NCI-H2107 treated with DMSO at 0.1 percent for 48 hours (cell line): Measurements from ENCODE around the gene CCND1.

Source experiments
- DNase-seq: peaks from one replicate; lab custom pipeline; 2025; ENCODE audit not compliant: unreplicated experiment; lab: John Stamatoyannopoulos, UW

Gene CCND1

DNA sequence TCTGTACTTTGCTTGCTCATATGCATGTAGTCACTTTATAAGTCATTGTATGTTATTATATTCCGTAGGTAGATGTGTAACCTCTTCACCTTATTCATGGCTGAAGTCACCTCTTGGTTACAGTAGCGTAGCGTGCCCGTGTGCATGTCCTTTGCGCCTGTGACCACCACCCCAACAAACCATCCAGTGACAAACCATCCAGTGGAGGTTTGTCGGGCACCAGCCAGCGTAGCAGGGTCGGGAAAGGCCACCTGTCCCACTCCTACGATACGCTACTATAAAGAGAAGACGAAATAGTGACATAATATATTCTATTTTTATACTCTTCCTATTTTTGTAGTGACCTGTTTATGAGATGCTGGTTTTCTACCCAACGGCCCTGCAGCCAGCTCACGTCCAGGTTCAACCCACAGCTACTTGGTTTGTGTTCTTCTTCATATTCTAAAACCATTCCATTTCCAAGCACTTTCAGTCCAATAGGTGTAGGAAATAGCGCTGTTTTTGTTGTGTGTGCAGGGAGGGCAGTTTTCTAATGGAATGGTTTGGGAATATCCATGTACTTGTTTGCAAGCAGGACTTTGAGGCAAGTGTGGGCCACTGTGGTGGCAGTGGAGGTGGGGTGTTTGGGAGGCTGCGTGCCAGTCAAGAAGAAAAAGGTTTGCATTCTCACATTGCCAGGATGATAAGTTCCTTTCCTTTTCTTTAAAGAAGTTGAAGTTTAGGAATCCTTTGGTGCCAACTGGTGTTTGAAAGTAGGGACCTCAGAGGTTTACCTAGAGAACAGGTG is 11.1 kb downstream of the CCND1 start:
- no peak for DNase-seq

DNA sequence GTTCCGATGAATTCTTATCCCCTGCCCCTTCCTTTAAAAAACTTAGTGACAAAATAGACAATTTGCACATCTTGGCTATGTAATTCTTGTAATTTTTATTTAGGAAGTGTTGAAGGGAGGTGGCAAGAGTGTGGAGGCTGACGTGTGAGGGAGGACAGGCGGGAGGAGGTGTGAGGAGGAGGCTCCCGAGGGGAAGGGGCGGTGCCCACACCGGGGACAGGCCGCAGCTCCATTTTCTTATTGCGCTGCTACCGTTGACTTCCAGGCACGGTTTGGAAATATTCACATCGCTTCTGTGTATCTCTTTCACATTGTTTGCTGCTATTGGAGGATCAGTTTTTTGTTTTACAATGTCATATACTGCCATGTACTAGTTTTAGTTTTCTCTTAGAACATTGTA is 12.0 kb downstream of the CCND1 start:
- no peak for DNase-seq

GRCh38 chr11:69653406-69653960 is 12.5 kb downstream of the CCND1 start:
- DNase-seq, result no peak

- DNase-seq, result no peak
These were observed 13.2 kb downstream of the CCND1 start for GRCh38 chr11:69654001-69654659.

DNA sequence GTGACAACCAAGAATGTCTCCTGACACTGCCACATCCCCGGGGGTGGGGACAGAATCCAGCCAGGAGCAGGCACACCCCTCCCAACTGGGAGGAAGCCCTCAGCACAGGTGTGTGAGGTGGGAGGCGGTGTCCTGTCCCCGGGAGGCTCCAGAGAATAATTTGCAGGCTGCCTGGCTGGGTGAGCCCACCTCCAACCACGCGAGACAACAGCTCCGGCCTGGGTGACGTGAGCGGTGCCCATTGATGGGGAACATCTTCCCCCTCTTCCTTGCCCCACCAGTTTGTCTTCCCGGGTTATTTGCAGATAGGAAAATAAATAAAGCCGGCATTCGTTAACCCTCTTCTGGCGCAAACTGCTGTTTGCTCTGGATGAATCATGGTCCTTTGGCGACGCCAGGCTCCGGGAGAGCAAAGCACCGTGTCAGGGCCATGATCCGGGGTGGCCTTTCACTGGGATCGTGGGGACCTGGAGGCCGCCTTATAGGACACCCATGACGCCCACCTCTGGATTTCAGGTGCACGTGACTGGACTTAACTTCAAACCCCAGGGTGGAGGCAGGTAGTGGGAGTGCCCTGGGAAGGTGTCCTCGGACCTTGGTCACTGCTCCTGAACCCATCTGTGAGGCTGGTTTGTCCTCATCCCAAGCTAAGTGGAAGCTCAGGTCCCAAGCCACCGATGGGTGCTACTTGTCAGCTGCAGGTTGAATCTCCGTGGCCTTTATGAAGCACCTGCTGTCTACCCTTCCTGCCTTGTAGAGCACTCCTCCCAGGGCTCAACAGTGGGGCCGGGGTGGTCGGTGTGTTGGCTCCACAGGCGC is 13.9 kb downstream of the CCND1 start:
- DNase-seq, result no peak

- DNase-seq, result no peak
These were observed 14.8 kb downstream of the CCND1 start for GRCh38 chr11:69655479-69656428.

DNA sequence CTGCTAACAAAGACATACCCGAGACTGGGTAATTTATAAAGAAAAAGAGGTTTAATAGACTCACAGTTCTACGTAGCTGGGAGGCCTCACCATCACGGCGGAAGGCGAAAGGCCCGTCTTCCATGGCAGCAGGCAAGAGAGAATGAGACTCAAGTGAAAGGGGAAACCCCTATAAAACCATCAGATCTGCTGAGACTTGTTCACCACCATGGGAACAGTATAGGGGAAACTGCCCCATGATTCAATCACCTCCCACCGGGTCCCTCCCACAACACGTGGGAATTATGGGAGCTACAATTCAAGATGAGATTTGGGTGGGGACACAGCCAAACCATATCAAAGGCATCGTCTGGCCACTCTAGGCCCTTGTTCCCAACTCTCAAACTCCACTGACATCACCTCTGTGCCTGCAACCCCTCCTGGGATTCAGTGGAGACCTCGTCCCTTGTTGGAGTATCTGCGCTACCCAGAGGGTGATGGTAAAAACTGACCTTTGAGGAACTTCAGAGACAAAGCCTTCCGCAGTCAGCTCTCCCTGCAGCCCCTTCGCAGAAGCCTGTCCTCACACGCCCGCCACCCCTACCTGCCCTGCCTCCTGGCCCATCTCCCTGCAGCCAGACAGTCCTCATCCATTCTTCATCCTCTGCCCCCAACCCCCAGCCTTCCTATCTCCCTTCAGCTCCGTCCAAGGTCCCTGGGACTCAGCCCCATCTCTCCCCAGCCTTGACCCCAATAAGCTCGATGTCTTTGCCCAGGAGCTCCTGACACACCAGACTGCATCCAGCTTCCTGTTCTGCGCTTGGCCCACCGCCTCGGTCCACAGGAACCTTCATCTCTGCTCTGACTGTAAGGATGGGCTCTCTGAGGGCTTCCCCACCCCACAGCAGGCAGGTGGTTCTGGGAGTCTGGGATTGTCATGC is 15.8 kb downstream of the CCND1 start:
- no peak for DNase-seq

DNA sequence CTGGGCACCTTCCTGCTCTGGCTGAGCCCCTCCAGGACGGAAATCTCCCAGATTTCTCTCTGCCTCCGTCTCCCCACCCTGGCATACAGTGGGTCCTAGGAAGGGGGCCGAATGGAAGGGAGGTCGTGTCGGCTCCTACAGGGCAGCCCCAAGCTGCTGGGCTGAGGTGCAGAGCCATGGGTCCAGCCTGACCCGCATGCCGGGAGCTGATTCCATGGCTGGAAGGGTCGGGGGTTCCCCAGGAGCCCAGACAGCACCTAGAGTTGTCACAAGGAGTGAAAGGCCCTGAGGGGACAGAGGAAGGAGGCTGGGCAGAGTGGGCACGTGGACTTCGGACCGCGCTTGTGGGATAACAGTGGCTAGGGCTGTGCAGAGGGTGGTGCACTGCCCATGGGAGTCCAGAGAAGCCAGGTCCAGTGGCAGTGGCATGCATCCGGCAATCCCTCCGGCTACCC is 16.5 kb downstream of the CCND1 start:
- DNase-seq, result no peak

DNA sequence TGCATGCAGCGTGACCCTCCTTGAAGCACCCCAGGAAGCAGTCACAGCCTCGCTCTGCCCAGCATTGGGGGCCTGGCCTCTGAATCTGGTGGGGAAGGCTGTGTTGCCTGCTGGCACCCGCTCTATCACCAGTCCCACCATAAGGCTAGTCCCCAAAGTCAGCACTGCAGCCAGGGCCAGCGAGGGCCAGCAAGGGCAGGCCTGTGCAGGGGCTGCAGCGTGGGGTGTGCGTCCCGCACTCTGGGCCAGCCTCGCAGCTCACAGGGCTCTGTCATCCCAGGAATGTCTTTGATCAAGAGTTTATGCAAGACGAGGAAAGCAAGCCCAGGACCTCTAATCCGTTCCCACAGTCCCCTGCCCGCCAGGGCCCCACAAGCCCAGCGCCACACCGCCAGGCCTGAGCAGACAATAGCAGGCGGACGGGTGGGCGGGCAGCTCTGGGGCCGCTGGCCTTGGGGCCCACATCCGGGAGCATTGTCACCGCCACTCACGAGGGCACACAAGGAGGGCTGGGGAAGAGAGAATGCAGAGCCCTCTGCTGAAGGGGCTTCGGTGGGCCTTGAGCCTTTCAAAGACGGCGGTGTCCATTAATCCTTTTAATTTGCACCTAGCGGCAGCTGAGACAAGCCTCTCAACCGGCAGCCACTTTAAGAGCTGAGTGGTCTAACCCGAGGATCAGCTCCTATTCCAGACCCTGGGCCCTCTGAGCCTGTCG is 17.1 kb downstream of the CCND1 start:
- no peak for DNase-seq

- DNase-seq, result no peak
These were observed 17.9 kb downstream of the CCND1 start for GRCh38 chr11:69658626-69659450.

GRCh38 chr11:69659591-69659990 is 18.6 kb downstream of the CCND1 start:
- no peak for DNase-seq

GRCh38 chr11:69660001-69660500 is 19.1 kb downstream of the CCND1 start:
- no peak for DNase-seq

- DNase-seq, result no peak
These were observed 20.4 kb downstream of the CCND1 start for GRCh38 chr11:69661413-69661715.

DNA sequence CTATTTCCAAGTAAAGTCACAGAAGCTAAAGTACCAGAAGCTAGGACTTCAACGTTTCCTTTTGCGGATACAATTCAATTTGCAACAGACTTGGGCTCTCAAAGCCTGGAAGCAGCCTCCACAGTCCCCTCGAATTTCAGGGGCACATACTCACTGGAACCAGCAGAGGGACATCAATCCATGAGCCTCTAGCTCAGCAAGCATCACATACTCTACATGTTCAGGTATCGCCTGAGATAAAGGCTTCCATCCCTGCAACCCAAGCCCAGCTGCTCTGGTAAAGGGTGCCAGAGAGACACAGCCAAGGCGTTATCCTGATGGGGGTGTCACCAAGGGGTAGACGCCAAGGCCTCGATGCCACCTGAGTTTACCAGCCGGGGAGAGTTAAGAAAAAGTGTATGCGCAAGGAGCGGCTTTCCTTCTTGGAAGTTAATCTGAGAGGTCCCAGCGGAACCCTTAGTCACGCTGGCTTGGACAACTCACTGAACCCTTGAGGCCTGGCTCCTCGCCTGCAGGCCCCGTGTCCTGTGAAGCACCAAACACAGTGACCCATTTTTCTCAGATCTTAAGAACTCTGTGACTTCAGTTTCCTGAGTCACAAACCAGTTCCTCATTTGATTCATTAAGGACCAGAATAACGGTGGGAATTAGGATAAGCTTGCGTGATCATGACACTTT is 21.2 kb downstream of the CCND1 start:
- DNase-seq, result no peak

DNA sequence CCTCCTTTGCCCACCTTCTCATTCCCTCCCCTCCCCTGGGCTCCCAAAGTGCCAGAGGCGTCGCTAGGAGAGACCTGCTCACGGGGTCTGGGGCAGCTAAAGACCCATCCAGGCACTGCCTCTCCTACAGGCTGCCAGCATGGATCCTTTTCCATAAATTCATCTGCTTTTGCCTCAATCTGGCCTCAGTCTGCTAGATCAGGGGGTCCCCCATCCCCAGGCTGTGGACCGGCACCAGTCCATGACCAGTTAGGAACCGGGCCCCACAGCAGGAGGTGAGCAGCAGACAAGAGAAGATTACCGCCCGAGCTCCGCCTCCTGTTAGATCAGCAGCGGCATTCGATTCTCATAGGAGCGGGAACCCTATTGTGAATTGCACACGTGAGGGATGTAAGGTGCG is 21.9 kb downstream of the CCND1 start:
- no peak for DNase-seq

DNA sequence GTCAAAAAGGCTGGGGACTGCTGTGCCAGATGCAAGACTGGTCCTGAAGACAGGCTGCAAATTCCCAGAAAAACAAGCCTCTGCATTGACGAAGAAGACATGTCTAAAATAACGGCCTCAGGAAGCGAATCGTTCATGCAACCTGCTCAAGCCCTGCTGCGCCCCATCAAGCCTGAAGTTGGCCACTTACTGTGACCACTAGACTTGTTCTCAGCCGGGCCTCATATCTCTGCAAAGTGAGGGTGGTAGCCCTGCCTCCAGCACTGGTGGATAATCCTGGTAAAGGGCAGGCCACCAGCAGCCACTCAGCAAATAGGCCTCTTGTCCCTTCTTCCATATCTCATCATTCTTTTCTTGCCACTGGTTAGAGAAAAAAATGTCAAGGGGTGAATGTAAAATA is 22.4 kb downstream of the CCND1 start:
- DNase-seq, result no peak

DNA sequence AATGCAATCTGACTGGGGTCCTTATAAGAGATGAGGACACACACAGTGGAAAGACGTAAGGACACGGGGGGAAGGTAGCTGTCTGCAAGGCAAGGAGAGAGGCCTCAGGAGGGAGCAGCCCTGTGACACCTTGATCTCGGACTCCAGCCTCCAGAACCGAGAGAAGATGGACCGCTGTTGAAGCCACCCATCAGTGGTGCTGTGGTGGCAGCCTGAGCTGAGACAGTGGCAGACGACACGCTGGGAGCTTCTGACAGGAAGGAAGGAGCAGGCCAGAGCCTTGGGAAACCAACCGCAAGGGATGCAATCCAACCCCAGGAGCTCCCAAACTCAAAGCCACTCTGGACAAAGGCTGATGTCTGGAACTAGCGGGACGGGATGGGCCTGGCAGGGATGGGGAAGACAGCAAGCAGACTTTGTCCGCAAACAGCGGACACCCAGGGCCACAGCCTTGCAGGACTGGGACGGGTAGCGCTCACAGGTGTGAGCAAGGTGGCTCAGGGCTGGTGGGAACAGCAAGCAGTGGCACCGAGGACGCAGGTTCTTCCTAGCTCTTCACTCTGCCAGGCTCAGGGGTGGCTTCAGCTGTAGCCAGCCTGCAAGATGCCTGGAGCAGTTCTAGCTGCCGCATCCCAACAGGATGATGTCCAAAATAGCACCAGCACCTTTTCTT is 23.3 kb downstream of the CCND1 start:
- no peak for DNase-seq
